GM19395 (cell line): ENCODE data around the gene ZNRF1.
"Not testable (repeated sequence)": the region's sequence is repeated elsewhere in the genome, so short reads cannot be mapped to it uniquely, and the experiment has no call there.

Experiments used
- ATAC-seq: cut with Tn5 transposase; IDR thresholded peaks from one replicate; pipeline ENCODE4 v1.9.1; 2021; ENCODE audit warnings: mild to moderate bottlenecking, moderate library complexity; ENCODE audit not compliant: unreplicated experiment

The ZNRF1 gene

DNA sequence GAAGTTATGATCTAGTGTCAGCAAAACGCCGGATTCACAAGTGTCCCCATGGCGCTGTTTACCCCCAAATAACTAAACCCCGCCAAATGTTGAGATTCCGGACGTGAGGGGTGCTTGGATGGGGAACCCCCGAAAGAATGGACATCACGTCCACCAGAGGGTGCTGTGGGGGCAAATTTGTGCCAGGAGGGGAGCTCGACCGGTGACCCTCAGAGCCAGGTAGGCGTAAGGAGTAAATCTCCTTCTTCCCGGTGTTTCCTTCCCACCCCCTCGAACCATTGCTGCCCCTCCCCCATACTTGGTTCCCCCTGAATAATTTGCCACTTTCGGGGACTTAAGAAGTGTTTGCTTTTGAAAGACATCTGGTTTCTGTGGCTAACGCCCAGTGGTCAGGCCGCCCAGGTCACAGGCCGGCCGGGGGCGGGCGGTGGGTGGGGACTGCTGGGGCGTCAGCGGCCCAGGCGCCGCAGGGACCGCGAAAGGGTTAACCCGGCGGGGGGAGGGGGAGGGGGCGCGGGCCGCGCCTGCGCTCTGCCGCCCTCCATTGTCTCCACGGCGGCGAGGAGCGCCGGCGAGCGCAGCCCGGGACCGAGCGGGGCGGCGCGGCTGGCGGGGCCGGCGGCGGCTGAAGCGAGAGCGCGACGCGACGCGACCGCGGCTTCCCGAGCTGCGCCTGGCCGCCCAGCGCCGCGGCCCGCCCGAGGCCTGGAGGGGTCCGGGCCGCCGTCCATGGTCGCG lies at the start of gene ZNRF1:
Gene ZNRF1 (plus strand): TSS at position 544 of the 738 bp plus-strand sequence. CDS start 648 bp downstream, outside the sequence.
- ATAC-seq = peak; percentile 71

DNA sequence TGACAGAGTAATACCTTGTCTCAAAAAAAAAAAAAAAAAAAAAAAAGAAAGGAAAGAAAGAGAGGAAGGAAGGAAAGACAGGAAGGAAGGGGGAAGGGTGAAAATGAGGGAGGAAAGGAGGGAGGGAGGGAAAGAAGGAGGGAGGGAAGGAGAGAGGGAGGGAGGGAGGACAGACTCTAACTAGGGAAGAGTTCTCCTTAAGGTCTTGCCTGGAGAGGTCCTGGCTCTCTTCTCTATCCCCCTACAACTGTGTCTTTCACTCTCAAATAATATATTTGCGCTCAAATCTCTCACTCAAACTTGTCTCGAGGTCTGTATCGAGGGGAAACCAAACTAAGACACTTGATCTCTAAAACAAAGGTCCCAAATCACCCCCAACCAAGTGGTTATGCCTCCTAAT lies 49.5 kb upstream of the ZNRF1 start:
- no peak for ATAC-seq

DNA sequence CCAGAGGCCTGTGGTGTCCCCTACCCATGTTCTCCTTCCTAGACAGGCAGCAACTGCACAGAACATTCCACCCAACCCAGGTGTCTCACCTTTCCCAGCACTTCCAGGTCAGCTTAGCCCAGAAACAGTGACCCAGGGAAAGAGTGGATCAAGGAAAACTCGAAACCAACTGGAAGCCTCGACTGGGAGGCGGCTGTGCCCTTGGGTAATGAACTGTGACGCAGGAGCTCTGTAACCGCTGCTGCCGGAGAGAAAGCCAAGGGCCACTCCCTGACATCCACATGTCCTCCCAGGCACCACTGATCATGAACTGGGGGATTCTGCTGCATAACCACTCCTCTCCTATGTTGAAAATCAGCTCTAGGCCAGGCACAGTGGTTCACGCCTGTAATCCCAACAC lies 48.3 kb upstream of the ZNRF1 start:
- no peak for ATAC-seq

DNA sequence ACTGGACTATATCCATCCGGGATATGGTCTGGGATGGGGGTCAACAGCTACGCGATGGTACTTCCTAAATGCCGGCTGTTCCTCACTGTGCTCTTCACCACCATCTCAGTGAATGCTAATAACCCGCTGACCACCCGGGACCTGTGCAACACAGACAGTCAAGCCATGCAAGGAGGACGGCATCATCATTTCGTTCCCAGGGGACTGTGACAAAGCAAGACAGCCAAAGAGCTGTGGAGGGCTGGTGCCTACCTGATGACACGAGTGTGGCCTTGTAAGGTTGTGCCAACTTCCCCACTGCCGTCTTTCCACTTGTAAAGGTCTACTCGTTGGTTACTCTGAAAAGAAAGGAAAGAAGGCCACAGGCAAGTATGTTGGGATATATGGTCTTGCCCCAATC lies 47.6 kb upstream of the ZNRF1 start:
- ATAC-seq = no peak

DNA sequence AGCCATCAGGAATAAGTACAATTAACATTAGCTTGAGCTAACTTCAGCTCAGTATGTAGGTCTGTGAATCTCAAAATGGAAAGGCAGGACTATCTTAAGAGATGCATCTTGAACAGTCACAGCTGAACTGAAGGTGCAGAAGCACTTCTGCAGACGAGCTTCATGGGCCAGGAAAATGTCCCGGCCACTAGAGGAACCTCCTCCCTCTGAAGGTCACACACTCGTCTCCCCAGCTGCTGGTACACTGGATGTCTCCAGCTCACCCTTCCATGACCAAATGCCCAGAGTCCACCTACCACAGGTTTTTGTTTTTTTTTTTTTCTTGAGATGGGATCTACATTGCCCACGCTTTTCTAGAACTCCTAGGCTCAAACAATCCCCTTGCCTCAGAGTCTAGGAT lies 47.1 kb upstream of the ZNRF1 start:
- no peak for ATAC-seq

DNA sequence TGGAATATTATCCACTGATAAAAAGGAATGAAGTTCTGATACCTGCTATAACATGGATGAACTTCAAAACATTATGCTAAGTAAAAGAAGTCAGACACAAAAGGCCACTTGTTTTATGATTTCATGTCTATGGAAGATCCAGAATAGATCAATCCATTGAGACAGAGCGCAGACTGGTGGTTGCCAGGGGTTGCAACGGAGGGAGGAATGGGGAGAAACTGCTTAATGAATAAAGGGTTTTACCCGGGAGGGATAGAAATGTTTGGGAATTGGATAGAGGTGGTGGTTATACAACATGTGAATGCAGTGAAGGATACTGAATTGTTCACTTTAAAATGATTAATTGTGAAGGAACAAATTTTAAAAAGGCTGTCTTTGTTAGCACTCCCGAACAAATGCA lies 44.1 kb upstream of the ZNRF1 start:
- no peak for ATAC-seq

DNA sequence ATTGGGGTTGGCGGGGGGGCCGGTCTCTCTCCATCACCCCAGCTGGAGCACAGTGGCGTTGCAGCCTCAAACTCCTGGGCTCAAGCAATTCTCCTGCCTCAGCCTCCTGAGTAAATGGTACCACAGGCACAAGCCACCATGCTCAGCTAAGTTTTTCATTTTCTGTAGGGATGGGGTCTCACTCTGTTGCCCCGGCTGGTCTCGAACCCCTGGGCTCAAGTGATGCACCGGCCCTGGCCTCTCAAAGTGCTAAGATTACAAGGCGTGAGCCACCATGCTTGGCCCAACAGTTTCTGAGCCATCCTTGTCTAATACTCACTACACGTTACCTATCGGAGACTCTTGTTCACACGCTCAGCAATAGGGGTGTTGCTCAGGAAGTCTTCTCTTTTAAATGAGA lies 25.5 kb upstream of the ZNRF1 start:
- ATAC-seq = no peak

DNA sequence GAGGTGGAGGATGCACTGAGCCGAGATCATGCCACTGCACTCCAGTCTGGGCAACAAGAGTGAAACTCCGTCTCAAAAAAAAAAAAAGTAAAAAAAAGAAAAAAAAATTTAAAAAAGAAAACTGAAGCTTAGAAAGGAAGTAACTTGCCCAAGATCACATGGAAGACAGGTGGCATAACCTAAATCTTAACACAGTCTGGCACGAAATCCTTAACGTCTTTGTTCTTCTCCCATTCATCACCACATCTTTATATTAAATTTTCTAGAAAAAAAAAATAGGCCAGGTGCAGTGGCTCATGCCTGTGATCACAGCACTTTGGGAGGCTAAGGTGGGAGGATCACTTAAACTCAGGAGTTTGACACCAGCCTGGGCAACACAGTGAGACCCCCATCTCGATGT lies 23.2 kb upstream of the ZNRF1 start:
- no peak for ATAC-seq

DNA sequence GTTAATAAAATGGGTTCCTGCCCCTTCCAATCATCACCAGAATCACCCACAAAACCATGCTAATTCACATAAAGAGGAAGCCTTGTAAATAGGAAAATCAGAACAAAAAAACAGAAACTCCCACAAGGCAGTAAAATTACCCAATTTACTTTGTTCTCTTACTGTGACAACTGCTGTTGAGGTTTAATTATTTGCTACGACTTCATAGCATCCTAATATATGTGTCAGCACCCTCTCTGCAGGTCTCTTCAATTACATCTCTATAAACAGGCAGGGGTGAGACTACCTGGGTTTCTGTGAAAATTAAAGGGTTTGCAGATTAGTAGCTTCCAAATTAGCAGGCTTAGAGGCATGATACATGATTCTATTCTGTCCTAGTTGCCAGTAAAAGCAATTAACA lies 16.6 kb upstream of the ZNRF1 start:
- no peak for ATAC-seq

DNA sequence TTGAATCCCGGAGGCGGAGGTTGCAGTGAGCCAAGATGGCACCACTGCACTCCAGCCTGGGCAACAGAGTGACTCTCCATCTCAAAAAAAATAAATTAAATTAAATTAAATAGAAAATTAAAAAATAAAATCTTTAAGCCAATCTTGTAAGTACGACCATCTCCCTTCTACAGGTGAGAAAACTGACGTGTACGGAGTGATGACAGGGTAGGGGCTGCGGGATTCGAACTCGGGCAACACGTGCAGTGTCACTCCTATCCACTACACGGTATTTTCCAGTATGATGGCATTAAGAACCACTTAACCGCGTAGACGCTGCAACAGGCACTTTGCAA lies 14.7 kb upstream of the ZNRF1 start:
- ATAC-seq = no peak

DNA sequence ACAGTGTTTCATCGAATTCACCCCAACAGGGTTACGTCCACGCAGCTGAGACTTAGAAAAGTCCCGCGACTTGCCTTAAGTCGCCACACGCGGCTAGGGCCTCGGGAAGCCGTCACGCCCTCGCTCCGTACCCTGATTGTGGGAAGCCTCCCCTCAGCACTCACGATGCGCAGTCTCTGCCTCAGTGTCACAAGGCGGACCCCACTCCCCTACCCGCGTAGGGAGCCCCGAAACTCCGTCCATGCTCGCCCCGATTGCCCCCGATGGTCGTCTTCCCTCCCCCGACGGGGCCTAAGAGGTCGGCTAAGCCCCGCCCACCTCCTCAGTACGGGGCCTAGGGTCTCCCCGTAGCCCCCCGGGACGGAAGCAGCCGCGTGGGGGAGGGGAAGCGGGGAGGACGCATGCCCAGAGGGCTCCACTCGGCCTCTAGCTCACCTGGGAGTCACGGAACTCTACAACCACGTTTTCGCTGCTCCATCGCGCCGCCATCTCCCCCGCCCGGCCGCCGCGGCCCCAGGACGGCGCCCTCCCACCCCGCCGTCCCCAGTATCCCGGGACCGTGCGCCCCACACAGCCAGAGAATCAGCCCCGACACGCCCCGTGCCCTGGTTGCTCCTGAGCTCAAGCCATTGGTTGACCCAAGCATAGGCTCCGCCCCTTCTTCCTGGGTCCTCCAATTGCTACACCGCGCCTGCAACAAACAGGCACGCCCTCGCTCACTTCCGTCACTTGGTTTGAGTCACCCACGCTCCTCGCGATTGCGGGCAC lies 14.1 kb upstream of the ZNRF1 start, which contains the start of gene WDR59:
Gene WDR59 (minus strand): TSS at position 595 of the 768 bp plus-strand sequence. CDS start 106 bp downstream, at position 489.
- peak; percentile 100 for ATAC-seq

DNA sequence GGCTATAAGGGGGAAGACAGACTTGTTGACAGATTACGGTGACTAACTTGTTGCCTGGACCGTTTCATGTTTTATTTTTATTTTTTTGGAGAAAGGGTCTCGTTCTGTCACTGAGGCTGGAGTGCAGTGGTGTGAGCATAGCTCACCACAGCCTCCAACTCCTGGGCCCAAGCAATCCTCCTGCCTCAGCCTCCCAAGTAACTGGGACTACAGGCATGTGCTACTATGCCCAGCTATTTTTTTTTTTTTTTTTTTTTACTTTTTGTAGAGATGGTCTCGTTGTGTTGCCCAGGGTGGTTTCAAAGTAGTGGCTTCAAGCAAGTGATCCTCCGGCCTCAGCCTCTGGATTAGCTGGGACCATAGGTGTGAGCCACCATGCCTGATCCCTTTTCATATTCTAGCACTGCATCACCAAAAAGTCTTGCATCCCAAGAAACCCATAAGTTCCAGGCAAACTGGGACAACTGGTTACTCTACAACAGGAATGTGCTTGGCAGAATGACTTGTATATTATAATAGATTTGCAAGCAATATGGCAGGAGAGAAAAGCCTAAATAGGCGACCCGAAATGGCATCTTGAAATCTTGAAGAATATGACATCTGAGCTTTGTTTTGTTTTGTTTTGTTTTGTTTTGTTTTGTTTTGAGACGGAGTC lies 11.7 kb upstream of the ZNRF1 start:
- no peak for ATAC-seq

DNA sequence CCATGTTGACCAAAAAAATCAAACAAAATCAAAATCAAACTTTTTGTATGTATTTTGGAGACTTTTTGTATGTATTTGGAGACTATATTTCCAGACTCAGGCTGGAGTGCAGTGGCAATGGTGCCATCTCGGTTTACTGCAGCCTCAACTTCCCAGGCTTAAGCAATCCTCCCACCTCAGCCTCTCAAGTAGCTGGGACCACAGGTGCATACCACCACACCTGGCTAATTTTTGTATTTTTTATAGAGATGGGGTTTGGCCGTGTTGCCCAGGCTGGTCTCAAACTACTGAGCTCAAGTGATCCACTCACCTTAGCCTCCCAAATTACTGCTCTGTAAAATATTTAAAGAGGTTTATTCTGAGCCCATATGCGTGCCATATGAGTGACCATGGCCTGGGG lies 9.0 kb upstream of the ZNRF1 start:
- not testable (repeated sequence) for ATAC-seq

DNA sequence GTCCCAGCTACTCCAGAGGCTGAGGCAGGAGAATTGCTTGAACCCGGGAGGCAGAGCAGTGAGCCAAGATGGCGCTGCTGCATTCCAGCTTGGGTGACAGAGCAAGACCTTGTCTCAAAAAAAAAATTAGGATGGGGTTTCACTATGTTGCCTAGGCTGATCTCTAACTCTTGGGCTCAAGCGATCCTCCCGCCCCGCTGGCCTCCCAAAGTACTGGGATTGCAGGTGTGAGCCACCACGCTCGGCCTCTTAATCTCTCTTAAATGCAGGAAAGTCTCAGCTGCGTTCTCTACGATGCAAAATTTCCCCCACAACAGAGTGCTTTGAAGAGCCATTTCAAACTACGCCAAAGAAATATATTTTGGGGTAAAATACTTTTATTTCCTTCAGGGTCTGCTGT lies 8.0 kb upstream of the ZNRF1 start:
- ATAC-seq = no peak

DNA sequence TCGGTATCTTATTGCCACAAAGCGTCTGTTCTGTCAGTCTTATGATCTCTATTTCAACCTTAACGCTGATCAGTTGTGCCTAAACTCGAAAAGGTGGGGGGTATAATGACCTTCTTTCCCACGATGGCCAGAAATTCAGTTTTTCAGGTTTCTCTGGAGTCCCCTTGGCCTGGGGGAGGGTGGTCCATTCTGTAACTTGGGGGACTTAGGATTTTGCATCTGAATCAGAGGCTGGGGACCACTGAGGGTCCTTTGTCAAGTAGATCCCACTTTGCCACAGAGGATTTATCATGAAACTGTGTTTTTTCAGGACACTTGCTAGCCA lies 7.6 kb upstream of the ZNRF1 start:
- no peak for ATAC-seq

DNA sequence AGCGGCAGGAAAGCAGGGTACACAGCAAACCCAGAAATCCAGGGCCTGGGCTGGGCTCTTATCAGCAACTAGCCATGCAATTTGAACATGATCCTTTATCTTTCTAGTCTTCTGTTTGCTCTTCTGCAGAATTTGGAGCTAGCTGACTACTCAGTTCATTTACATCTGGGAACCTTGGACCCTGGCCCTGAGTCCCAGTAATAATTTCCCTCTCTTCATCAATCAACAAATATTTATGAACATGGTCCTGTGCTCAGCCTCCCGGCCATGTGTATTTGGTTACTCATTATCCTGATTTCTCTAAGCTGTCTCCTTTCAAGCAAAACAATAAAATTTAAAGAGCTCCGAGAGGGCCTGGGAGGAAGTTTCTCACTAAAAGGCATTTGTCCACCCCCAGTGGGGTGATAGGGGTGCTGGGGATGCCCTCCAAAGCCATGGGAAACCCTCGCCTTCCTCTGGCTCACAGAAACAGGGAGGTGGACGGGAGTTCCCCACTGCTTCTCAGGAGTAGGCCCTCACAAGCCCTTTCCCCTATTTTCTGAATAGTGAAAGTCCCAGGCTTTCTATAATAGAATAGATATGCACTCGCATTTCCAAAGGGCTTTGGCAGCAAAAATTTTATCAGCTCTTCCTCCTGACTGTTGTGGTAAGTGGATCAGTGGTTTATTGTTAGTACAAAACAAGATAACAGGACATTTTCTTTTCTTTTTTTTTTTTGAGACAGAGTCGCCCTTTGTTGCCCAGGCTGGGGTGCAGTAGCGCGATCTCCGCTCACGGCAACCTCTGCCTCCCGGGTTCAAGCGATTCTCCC lies 7.0 kb upstream of the ZNRF1 start:
- ATAC-seq = no peak

DNA sequence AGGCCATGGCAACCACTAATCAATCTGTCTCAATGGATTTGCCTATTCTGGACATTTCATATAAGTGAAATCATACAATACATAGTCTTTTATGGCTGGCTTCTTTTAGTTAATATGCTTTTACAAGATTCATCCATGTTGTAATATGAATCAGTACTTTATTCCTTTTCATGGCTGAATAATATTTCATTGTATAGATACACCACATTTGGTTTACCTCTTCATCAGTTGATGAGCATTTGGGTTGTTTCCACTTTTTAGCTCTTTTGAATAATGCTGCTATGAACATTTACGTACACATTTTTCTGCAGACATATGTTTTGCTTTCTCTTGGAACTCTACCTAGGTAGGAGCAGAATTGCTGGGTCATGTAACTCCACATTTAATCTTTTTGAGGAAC lies 2.8 kb upstream of the ZNRF1 start:
- no peak for ATAC-seq

DNA sequence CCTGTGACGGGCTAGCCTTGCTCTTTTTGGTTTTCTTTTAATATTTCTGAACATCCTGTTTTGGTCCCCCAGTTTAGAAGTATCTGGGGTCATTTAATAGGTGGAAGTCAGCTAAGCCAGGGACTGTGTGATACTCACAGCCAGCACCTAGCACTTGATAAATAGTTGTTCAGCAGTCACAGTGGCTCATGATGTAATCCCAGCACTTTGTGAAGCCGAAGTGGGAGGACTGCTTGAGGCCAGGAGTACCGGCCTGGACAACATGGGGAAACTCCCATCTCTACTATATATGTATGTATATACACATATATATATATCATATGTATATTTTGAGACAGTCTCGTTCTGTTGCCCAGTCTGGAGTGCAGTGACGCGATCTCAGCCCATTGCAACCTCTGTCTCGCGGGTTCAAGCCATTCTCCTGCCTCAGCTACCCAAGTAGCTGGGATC lies 1.8 kb upstream of the ZNRF1 start:
- ATAC-seq = no peak

DNA sequence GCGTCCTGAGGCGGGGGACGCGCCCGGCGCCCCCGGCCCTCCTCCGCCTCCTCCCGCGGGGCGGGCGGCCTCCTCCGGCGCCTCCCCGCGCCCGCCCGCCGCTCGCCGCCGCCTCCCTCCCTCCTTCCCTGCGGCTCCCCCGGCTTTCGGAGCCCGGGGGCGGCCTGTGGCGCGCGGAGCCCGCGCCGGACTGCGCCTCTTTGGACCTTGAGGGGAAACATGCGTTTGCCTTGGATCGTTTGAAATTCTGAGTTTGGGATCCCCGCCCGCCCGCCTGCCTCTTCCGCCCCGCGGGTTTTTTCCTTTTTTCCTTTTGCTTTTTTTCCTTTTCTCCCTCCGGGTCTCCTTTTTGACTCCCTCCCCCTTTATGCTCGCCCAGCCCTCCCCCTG lies 390 bp downstream of the ZNRF1 start:
- peak; percentile 18 for ATAC-seq

DNA sequence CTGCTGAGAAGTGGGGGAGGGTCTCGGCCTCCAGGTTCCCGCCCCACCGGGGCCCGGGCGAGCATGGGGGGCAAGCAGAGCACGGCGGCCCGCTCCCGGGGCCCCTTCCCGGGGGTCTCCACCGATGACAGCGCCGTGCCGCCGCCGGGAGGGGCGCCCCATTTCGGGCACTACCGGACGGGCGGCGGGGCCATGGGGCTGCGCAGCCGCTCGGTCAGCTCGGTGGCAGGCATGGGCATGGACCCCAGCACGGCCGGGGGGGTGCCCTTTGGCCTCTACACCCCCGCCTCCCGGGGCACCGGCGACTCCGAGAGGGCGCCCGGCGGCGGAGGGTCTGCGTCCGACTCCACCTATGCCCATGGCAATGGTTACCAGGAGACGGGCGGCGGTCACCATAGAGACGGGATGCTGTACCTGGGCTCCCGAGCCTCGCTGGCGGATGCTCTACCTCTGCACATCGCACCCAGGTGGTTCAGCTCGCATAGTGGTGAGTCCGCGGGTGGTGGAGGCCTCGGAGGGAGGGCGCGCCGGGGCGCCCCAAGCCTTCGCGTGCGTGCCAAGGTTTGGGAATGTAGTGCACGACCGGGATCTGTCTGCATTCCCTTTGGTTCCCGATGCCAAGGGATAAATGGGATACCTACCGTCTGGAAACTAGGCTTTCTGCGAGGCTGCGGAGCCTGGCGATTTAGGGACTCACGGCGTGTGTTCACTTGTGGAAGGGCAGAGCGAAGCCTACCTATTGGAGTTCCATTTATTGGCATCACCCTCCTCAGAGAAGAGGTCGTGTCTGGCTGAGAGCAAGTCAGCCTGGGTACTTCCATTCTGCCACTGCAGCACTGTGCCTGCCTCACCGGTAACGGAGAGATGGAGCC lies 1.0 kb downstream of the ZNRF1 start:
- peak; percentile 52 for ATAC-seq
